NCI-H69 (cell line): ENCODE data around the gene RAPGEF5.
"Not testable (repeated sequence)": the region's sequence is repeated elsewhere in the genome, so short reads cannot be mapped to it uniquely, and the experiment has no call there.

Experiments used
- DNase-seq: peaks from one replicate; lab custom pipeline; 2025; lab: John Stamatoyannopoulos, UW

Gene RAPGEF5

GRCh38 chr7:22082886-22083703 lies 273.9 kb downstream of the RAPGEF5 start:
- peak; percentile 90 for DNase-seq

- no peak for DNase-seq
Observed at GRCh38 chr7:22082553-22082885, 274.4 kb downstream of the RAPGEF5 start.

GRCh38 chr7:22080219-22080618 lies 276.7 kb downstream of the RAPGEF5 start:
- not testable (repeated sequence) for DNase-seq

- DNase-seq, result not testable (repeated sequence)
Observed at GRCh38 chr7:22078872-22079271, 278.1 kb downstream of the RAPGEF5 start.

- DNase-seq, result no peak
Observed at GRCh38 chr7:22075561-22075960, 281.4 kb downstream of the RAPGEF5 start.

GRCh38 chr7:22074897-22075296 lies 282.1 kb downstream of the RAPGEF5 start:
- DNase-seq, result peak; percentile 30
